OCI-LY3 (cell line): Measurements from ENCODE around the gene ATP5ME.

Experiments
- H2AFZ ChIP-seq: fragments of 200-600, 300-600 bp; shearing (Covaris generic); 2 replicates; pipeline ENCODE4 v1.6.0; 2014; ENCODE audit warnings: antibody characterized with exemption, low read depth, low read length
- H3K27ac ChIP-seq: fragments of 200-600, 300-600 bp; sonication (generic); 2 replicates; pipeline ENCODE4 v1.5.1; 2014; ENCODE audit warnings: mild to moderate bottlenecking, low read length, moderate library complexity, mixed read lengths
- H3K27me3 ChIP-seq: fragments of 200-600, 300-600 bp; sonication (generic); 2 replicates; pipeline ENCODE4 v1.6.1; 2014; ENCODE audit warnings: low read depth, low read length, mixed read lengths
- H3K36me3 ChIP-seq: fragments of 200-600, 300-600 bp; sonication (generic); replicated peaks from 2 replicates; pipeline ENCODE3; 2014; ENCODE audit warnings: low read depth, low read length, mixed read lengths
- H3K4me1 ChIP-seq: fragments of 300-600, 200-600 bp; sonication (generic); 2 replicates; pipeline ENCODE4 v1.6.1; 2014; ENCODE audit warnings: low read length, mixed read lengths
- H3K4me2 ChIP-seq: fragments of 200-600, 300-600 bp; sonication (generic); 2 replicates; pipeline ENCODE4 v1.6.1; 2014; ENCODE audit warnings: low read length, mixed read lengths
- H3K4me3 ChIP-seq: fragments of 300-600, 200-600 bp; sonication (generic); 2 replicates; pipeline ENCODE4 v1.5.1; 2014; ENCODE audit warnings: antibody characterized with exemption, mild to moderate bottlenecking, low read length, moderate library complexity
- H3K79me2 ChIP-seq: fragments of 300-600, 200-600 bp; shearing (Covaris generic); 2 replicates; pipeline ENCODE4 v1.6.1; 2014; ENCODE audit warnings: mild to moderate bottlenecking, low read length, mixed read lengths
- H3K9ac ChIP-seq: fragments of 300-600, 200-600 bp; shearing (Covaris generic); 2 replicates; pipeline ENCODE4 v1.6.0; 2014; ENCODE audit warnings: mild to moderate bottlenecking, low read length, moderate library complexity
- H3K9me3 ChIP-seq: fragments of 200-600, 300-600 bp; shearing (Covaris generic); 2 replicates; pipeline ENCODE4 v1.6.1; 2014; ENCODE audit warnings: low read length, mixed read lengths; ENCODE audit not compliant: insufficient read depth
- H4K20me1 ChIP-seq: fragments of 200-600, 300-600 bp; sonication (generic); 2 replicates; pipeline ENCODE4 v1.6.1; 2016; ENCODE audit warnings: low read length, mixed read lengths; ENCODE audit not compliant: insufficient read depth
- EZH2phosphoT487 ChIP-seq: fragments of 200-600 bp; shearing (Covaris generic); IDR thresholded peaks from 2 replicates; pipeline ENCODE4 v1.6.1; 2018; ENCODE audit warnings: antibody characterized with exemption, mixed run types, low read depth
- TF ChIP-seq, protein P1 (sequence below): fragments of 200-600, 300-600 bp; sonication (generic); IDR thresholded peaks from 2 replicates; pipeline ENCODE4 v1.5.1; 2014; ENCODE audit warnings: antibody characterized with exemption, low read length, low read depth

Gene ATP5ME

DNA sequence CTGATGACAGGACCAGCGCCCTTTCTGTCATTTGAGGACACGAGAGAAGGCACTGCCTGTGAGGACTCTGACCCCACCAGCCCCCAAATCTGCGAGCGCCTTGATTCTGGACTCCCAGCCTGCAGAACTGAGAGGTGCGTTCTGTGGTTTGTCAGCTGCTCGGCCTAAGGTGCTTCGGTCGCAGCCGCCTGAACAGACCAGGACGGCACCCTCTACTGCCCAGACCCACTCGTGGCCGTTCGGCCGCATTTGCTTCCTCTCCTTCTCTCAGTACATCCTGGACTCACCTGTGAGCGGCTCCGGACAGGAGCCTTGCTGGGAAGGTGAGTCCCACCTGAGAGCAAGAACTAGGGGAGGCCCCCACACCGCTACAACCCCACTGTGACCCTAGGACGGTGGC lies 40.0 kb upstream of the ATP5ME start:
- Histone ChIP-seq H3K27ac (no peak overlapping the region), H3K36me3 (peaks cover 31% of the 10 kb centered on the region), H3K9me3 (no peaks in the 10 kb centered on the region), H3K4me2 (no peak overlapping the region), H4K20me1 (peaks cover 65% of the 10 kb centered on the region), H3K4me1 (no peaks in the 10 kb centered on the region), H2AFZ (no peak overlapping the region), H3K27me3 (no peaks in the 10 kb centered on the region), H3K79me2 (peaks cover 90% of the 10 kb centered on the region), H3K4me3 (no peak overlapping the region), H3K9ac (no peak overlapping the region)
- TF ChIP-seq EZH2phosphoT487, result no peak

DNA sequence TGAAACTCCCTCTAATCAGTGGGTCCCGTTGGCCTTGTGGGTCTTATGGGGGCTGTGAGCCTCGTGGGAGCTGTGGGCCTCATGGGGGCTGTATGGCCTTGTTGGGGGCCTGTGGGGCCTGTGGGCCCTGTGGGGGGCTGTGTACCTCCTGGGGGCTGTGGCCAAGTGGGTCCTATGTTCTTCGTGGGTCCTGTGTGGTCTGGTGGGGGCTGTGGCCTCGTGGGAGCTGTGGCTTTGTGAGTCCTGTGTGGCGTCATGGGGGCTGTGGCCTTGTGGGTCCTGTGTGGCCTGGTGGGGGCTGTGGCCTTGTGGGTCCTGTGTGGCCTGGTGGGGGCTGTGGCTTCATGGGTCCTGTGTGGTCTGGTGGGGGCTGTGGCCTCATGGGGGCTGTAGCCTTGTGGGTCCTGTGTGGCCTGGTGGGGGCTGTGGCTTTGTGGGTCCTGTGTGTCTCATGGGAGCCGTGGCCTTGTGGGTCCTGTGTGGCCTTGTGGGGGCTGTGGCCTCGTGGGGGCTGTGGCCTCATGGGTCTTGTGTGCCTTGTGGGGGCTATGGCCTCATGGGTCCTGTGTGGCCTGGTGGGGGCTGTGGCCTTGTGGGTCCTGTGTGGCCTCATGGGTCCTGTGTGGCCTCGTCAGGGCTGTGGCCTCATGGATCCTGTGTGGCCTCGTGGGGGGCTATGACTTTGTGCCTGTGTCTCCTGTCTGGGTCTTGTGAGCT lies 39.0 kb upstream of the ATP5ME start:
- Histone ChIP-seq H3K9ac (no peak overlapping the region), H3K9me3 (no peaks in the 10 kb centered on the region), H3K79me2 (peaks cover 90% of the 10 kb centered on the region)

DNA sequence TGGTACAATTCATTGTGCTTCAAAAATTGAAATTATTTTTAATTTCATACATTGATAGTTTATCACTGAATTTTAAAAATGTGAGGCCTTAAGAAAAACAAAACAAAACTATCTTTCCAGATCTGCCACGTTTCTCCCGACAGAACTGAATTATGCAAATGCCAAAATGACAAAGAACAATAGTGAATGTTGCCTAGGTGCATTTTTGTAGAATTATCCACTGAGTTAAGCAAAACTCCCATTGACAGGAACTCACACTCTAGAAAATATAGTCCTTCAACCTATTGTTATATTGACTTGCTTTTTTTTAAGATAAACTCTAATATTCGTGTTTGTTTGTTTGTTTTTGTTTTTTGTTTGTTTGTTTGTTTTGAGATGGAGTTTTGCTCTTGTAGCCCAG lies 38.0 kb upstream of the ATP5ME start:
- Histone ChIP-seq H2AFZ (no peak overlapping the region), H3K27me3 (no peaks in the 10 kb centered on the region), H3K9ac (no peak overlapping the region), H3K79me2 (peaks cover 89% of the 10 kb centered on the region), H4K20me1 (peaks cover 57% of the 10 kb centered on the region), H3K4me3 (no peak overlapping the region), H3K4me2 (no peak overlapping the region), H3K9me3 (no peaks in the 10 kb centered on the region), H3K36me3 (peaks cover 42% of the 10 kb centered on the region), H3K27ac (no peak overlapping the region), H3K4me1 (peaks cover under 1% of the 10 kb centered on the region; the same call in 1 of the 2 replicates)
- TF ChIP-seq, protein P1, sequence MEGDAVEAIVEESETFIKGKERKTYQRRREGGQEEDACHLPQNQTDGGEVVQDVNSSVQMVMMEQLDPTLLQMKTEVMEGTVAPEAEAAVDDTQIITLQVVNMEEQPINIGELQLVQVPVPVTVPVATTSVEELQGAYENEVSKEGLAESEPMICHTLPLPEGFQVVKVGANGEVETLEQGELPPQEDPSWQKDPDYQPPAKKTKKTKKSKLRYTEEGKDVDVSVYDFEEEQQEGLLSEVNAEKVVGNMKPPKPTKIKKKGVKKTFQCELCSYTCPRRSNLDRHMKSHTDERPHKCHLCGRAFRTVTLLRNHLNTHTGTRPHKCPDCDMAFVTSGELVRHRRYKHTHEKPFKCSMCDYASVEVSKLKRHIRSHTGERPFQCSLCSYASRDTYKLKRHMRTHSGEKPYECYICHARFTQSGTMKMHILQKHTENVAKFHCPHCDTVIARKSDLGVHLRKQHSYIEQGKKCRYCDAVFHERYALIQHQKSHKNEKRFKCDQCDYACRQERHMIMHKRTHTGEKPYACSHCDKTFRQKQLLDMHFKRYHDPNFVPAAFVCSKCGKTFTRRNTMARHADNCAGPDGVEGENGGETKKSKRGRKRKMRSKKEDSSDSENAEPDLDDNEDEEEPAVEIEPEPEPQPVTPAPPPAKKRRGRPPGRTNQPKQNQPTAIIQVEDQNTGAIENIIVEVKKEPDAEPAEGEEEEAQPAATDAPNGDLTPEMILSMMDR, result no peak
- TF ChIP-seq EZH2phosphoT487, result no peak

More for the DNA sequence above, 39.0 kb upstream of the ATP5ME start:
- Histone ChIP-seq H2AFZ (no peak overlapping the region), H3K4me2 (no peak overlapping the region), H4K20me1 (peaks cover 66% of the 10 kb centered on the region), H3K4me1 (no peaks in the 10 kb centered on the region), H3K36me3 (peaks cover 41% of the 10 kb centered on the region), H3K27ac (no peak overlapping the region), H3K27me3 (no peaks in the 10 kb centered on the region), H3K4me3 (no peak overlapping the region)
- TF ChIP-seq, protein P1, result no peak
- TF ChIP-seq EZH2phosphoT487, result no peak

DNA sequence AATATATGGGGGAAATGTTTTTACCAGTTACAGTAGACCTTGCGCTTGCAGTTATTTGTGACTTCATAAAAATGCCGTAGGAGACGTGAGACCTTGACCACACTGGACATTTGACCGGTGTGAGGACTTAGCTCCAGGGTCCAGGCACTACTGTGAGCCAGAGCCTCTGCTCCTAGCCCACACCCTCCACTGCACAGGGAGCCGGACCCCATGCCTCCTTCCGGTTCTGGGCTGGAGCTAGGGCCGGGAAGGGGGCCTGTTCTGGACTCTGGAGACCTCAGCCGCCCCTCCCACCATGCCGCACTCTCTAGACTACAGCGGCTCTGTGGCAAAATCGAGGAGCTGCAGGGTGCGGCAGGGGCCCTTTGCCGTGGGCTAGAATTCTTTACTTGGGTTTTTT lies 36.8 kb upstream of the ATP5ME start:
- H3K9ac ChIP-seq, result no peak overlapping the region
- TF ChIP-seq, protein P1, result no peak
- TF ChIP-seq EZH2phosphoT487, result no peak

More for the DNA sequence above, 36.8 kb upstream of the ATP5ME start:
- peaks cover 96% of the 10 kb centered on the region for H3K79me2 ChIP-seq
- peaks cover 42% of the 10 kb centered on the region for H3K36me3 ChIP-seq
- no peak overlapping the region for H3K27ac ChIP-seq
- H3K4me3 ChIP-seq, result no peak overlapping the region
- no peak overlapping the region for H2AFZ ChIP-seq
- peaks cover 60% of the 10 kb centered on the region for H4K20me1 ChIP-seq
- no peaks in the 10 kb centered on the region for H3K9me3 ChIP-seq
- H3K4me2 ChIP-seq, result no peak overlapping the region
- no peaks in the 10 kb centered on the region for H3K27me3 ChIP-seq
- H3K4me1 ChIP-seq, result peaks cover 6% of the 10 kb centered on the region
